HepG2 (cell line): Measurements from ENCODE around the gene SLC2A10. TPM values are rescaled to one million over a fixed set of nuclear protein-coding genes. Genes with fewer than 3 reads are reported as not detected.

ENCODE experiments used
- ARID3A ChIP-seq: IDR thresholded peaks from 2 replicates; pipeline ENCODE4 v1.6.1; 2012; ENCODE audit warnings: low read depth, low read length, improper control_type of control experiment
- CREBL2 ChIP-seq: sonication (generic); formaldehyde crosslinking; IDR thresholded peaks from 2 replicates; pipeline ENCODE4 v1.8.1; 2023; ENCODE audit warnings: missing genetic modification reagents, mild to moderate bottlenecking, borderline replicate concordance
- FOSL2 ChIP-seq: sonication (generic); formaldehyde crosslinking; IDR thresholded peaks from 2 replicates; pipeline ENCODE4 v1.4.0; 2020; ENCODE audit warnings: missing genetic modification reagents
- GLMP ChIP-seq: sonication (generic); formaldehyde crosslinking; IDR thresholded peaks from 2 replicates; pipeline ENCODE4 v1.9.0; 2021; ENCODE audit warnings: missing genetic modification reagents, mild to moderate bottlenecking, borderline replicate concordance
- GZF1 ChIP-seq: sonication (generic); formaldehyde crosslinking; IDR thresholded peaks from 2 replicates; pipeline ENCODE4 v1.5.1; 2020; ENCODE audit warnings: mild to moderate bottlenecking, missing genetic modification reagents
- HDAC1 ChIP-seq: sonication (generic); formaldehyde crosslinking; IDR thresholded peaks from 2 replicates; pipeline ENCODE4 v1.5.1; 2020; ENCODE audit warnings: mild to moderate bottlenecking, missing genetic modification reagents
- KMT2A ChIP-seq: sonication (generic); formaldehyde crosslinking; IDR thresholded peaks from 2 replicates; pipeline ENCODE4 v1.4.0; 2020; ENCODE audit warnings: missing genetic modification reagents
- MXI1 ChIP-seq: IDR thresholded peaks from 3 replicates; pipeline ENCODE4 v1.6.1; 2012; ENCODE audit warnings: low read depth, low read length, inconsistent platforms, borderline replicate concordance
- NCOA2 ChIP-seq: sonication (generic); formaldehyde crosslinking; IDR thresholded peaks from 2 replicates; pipeline ENCODE4 v1.8.0; 2022; ENCODE audit warnings: inconsistent platforms
- PAXIP1 ChIP-seq: sonication (generic); formaldehyde crosslinking; conservative IDR thresholded peaks from 2 replicates; pipeline ENCODE4 v1.4.0; 2020; ENCODE audit warnings: mild to moderate bottlenecking, missing genetic modification reagents, moderate library complexity
- PBX2 ChIP-seq: IDR thresholded peaks from 2 replicates; pipeline ENCODE4 v1.6.1; 2016; ENCODE audit warnings: control low read depth
- POLR2A ChIP-seq, 2 experiments: IDR thresholded peaks; 2 replicates each; pipeline ENCODE4 v1.6.1; 2011; ENCODE audit warnings: low read depth in 2 of 2, low read length in 2 of 2, mild to moderate bottlenecking in 1 of 2, moderate library complexity in 1 of 2; ENCODE audit not compliant: insufficient read depth in 1 of 2
- RCOR2 ChIP-seq: IDR thresholded peaks from 2 replicates; pipeline ENCODE4 v1.6.1; 2016; ENCODE audit warnings: missing biosample characterization, missing genetic modification reagents
- RORA ChIP-seq: sonication (generic); formaldehyde crosslinking; IDR thresholded peaks from 2 replicates; pipeline ENCODE4 v1.5.0; 2020; ENCODE audit warnings: mild to moderate bottlenecking, missing genetic modification reagents, moderate library complexity
- SAP130 ChIP-seq: IDR thresholded peaks from 2 replicates; pipeline ENCODE4 v1.6.1; 2016; ENCODE audit warnings: low read depth
- SRSF1 ChIP-seq: fragments of 200-400 bp; formaldehyde crosslinking; optimal IDR thresholded peaks from 2 replicates; pipeline ENCODE3; 2017; ENCODE audit warnings: mild to moderate bottlenecking, low read depth, low read length, moderate library complexity
- ZNF577 ChIP-seq: sonication (generic); formaldehyde crosslinking; IDR thresholded peaks from 2 replicates; pipeline ENCODE4 v1.4.0; 2020; ENCODE audit warnings: mild to moderate bottlenecking, low read depth, missing genetic modification reagents, borderline replicate concordance
- ZNF615 ChIP-seq: sonication (generic); formaldehyde crosslinking; IDR thresholded peaks from 2 replicates; pipeline ENCODE4 v1.5.0; 2020; ENCODE audit warnings: mild to moderate bottlenecking, missing genetic modification reagents, borderline replicate concordance
- ZNF691 ChIP-seq: sonication (generic); formaldehyde crosslinking; IDR thresholded peaks from 2 replicates; pipeline ENCODE4 v1.4.0; 2020; ENCODE audit warnings: missing genetic modification reagents, low read depth, mild to moderate bottlenecking, borderline replicate concordance
- ZNF7 ChIP-seq: IDR thresholded peaks from 2 replicates; pipeline ENCODE4 v1.6.1; 2016; ENCODE audit warnings: missing biosample characterization, missing genetic modification reagents
- ZSCAN30 ChIP-seq: sonication (generic); formaldehyde crosslinking; IDR thresholded peaks from 2 replicates; pipeline ENCODE4 v1.5.0; 2020; ENCODE audit warnings: mild to moderate bottlenecking, missing genetic modification reagents
- polyA plus RNA-seq, 8 experiments: library from polyadenylated mRNA; depleted of rRNA in 3 of 8; stranded (reverse) in 7 of 8; unstranded in 1 of 8; fragments of >200 nt; fragmentation: Illumina TruSeq in 4 of 8; extraction: Trizol in 4 of 8; gene quantifications; 2 replicates each; pipeline versions ENCODE4 v1.2.1 to v1.2.3, GENCODE V29; 2011 to 2016; ENCODE audit warnings: low read depth in 4 of 8, missing spikeins in 1 of 8, mixed read lengths in 1 of 8; ENCODE audit not compliant: insufficient read depth in 1 of 8
- total RNA-seq, 5 experiments: library from RNA; depleted of rRNA; stranded (reverse); fragments of >200 nt; fragmentation: Illumina TruSeq; extraction: Trizol; gene quantifications; 2 replicates each; pipeline ENCODE4 v1.2.3, GENCODE V29; 2016; ENCODE audit warnings: low read depth in 1 of 5

Gene SLC2A10
- total and polyA plus RNA-seq, 2 of the 13 experiments (the other 11 are each of a cell fraction or from before 2014, with no cell fraction given), result 16.0 to 18.4 TPM

GRCh38 chr20:46681032-46681854 lies 28.2 kb upstream of the SLC2A10 start (continued):
- TF ChIP-seq ARID3A (no peak; the same call in 1 of the 2 replicates), ZNF615 (CRISPR knock-in tag) (no peak), NCOA2 (CRISPR knock-in tag) (0 out of 2 replicates have a peak, but pooled peaks have one; percentile 13), SRSF1 (no peak), MXI1 (peak; percentile 26; the same call in 2 of the 3 replicates), PBX2 (CRISPR knock-in tag) (no peak), ZNF577 (CRISPR knock-in tag) (no peak), ZSCAN30 (CRISPR knock-in tag) (no peak), KMT2A (CRISPR knock-in tag) (no peak; the same call in 1 of the 2 replicates), PAXIP1 (CRISPR knock-in tag) (peak; percentile 5; the same call in 1 of the 2 replicates), RCOR2 (CRISPR knock-in tag) (no peak), CREBL2 (CRISPR knock-in tag) (no peak), ZNF7 (CRISPR knock-in tag) (no peak), HDAC1 (no peak), POLR2A (IDR thresholded peaks at IDR 0.05; ENCODE audit: insufficient read depth in 1 of 2, low read depth in 2 of 2, low read length in 2 of 2) (no peak), GZF1 (no peak), FOSL2 (peak; percentile 22; the same call in 1 of the 2 replicates), SAP130 (CRISPR knock-in tag) (peak; percentile 62; the same call in 1 of the 2 replicates), GLMP (CRISPR knock-in tag) (no peak), ZNF691 (0 out of 2 replicates have a peak, but pooled peaks have one; percentile 57), RORA (CRISPR knock-in tag) (no peak)
